GM12891 (cell line): ENCODE results near the gene TXNRD1.

Experiments used
- POLR2A ChIP-seq: IDR thresholded peaks from 2 replicates; pipeline ENCODE4 v1.6.1; 2011; ENCODE audit warnings: low read depth, low read length, control low read depth
- TAF1 ChIP-seq: IDR thresholded peaks from 2 replicates; pipeline ENCODE4 v1.6.1; 2011; ENCODE audit warnings: low read depth, low read length, control low read depth

DNA sequence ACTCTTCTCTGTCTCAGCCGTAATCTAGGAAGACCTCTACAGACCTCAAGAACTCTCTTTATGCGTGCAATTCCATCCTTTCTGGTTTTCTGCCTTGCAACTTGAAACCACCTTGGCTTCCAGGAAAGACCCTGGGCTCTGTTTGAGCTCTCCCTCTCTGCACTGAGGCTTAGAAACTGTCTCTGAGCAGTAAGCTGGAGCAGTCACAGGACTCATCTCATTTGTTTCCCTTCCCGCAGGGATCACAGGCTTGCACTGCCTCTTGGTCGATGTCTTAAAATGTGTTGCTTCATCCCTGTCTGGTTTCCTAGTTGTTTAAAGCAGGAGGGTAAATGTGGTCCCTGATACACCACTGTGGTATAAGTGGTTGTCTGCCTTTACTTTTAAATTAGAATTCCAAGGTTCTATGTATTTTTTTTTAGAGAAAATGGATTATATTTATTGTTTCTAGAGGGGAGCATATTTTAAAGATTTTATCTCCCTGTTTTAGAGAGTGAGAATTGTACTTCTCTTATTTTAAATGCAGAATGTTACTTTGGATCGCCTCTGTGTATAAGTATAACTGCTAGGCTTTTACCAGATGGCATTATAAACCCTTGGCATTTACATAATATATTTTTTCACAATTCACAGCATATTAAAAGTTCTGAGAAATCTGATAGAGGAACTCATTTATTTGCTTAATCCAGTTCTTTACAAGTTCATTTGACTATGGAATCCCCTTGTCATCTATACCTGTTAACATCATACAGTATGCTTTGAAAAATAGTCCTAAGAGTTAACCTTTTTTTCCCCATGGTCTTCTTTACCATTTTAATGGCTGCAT lies 114.3 kb downstream of the TXNRD1 start:
- no peak for TF ChIP-seq POLR2A
- TF ChIP-seq TAF1 = no peak
